ENCODE data around the gene TTYH2. TPM values are rescaled to one million over a fixed set of nuclear protein-coding genes. Genes with fewer than 3 reads are reported as not detected.

The TTYH2 gene
- total and polyA plus RNA-seq, 8 donors = 0.58 to 17.9 (median 1.5) TPM

GRCh38 chr17:74177018-74177450 is 36.3 kb upstream of the TTYH2 start:
- intact Hi-C loops (cut with DNase I; ENCODE audit: low total_unique reads) = loop anchor here (5.0 kb wide), 1 partner anchor 750 kb away; no protein-coding TSS in a partner anchor
- peaks cover 0 to 83% (median 25%) of the 10 kb centered on the region in 3 donors for H3K27me3 ChIP-seq
- no peaks in the 10 kb centered on the region for H3K36me3 ChIP-seq
- H3K4me3 ChIP-seq = no peak overlapping the region
- no peak overlapping the region for H3K27ac ChIP-seq
- 0 to 23% (median 7%) methylated on average over 1 of the region's 1 CpG for WGBS, 5 donors
- no peaks in the 10 kb centered on the region for H3K4me1 ChIP-seq
- TF ChIP-seq EP300 (IDR thresholded peaks at IDR 0.05) (no peak), POLR2A (IDR thresholded peaks at IDR 0.05) (no peak), POLR2AphosphoS5 (IDR thresholded peaks at IDR 0.05) (no peak), CTCF (IDR thresholded peaks at IDR 0.05) (no peak)
- no peak for DNase-seq
- no peaks in the 10 kb centered on the region for H3K9me3 ChIP-seq

DNA sequence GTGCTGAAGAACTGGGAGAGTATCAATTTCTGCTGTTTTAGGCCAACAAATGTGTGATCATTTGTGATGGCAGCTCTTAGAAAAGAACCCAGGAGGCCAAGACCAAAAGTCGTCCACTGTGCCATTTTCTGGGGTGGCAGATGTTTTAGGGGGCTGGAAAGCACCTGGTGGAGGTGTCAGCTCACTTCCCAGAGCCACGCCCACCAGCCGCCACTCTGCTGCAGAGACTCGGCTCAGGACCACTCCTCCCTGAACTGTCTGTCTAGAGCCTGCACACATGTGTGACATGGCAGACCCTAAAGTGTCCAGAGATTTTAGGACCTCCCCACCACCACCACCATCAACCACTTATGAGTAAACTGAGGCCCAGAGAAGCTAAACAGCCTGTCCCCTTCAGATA is 33.8 kb upstream of the TTYH2 start:
- WGBS, 5 donors = 46 to 67% (median 54%) methylated on average over 4 of the region's 4 CpGs
- H3K36me3 ChIP-seq = no peaks in the 10 kb centered on the region
- H3K4me1 ChIP-seq = no peaks in the 10 kb centered on the region
- no peaks in the 10 kb centered on the region for H3K9me3 ChIP-seq
- no peak for DNase-seq
- TF ChIP-seq EP300 (IDR thresholded peaks at IDR 0.05) = no peak
- no peak for TF ChIP-seq POLR2AphosphoS5 (IDR thresholded peaks at IDR 0.05)
- no peak for TF ChIP-seq POLR2A (IDR thresholded peaks at IDR 0.05)
- no peak for TF ChIP-seq CTCF (IDR thresholded peaks at IDR 0.05)
- intact Hi-C loops (cut with DNase I; ENCODE audit: low total_unique reads) = loop anchor here (5.0 kb wide), 1 partner anchor 752 kb away; no protein-coding TSS in a partner anchor
- H3K27ac ChIP-seq = no peak overlapping the region
- H3K27me3 ChIP-seq = peaks cover 0 to 83% (median 30%) of the 10 kb centered on the region in 3 donors
- H3K4me3 ChIP-seq = no peak overlapping the region

DNA sequence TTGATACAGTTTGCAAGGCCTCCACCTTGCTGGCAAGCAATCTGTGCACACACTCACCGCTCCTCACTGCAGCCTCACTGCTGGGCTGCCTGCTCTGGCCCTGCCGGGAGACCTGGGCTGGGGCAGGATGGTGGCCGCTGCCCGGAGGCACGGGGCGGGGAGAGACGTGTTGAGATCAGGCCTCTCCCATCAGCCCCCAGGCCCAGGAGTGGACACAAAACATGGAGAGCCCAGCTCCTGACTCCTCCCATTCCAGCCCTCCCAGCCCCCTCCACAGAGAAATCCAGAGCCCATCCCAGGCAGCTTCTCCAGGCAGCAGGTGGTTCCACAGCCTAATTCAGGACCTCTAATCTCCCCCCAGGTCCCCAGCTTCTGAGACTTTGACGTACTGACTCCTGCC is 33.0 kb upstream of the TTYH2 start:
- TF ChIP-seq POLR2A (IDR thresholded peaks at IDR 0.05) = no peak
- no peak for TF ChIP-seq POLR2AphosphoS5 (IDR thresholded peaks at IDR 0.05)
- TF ChIP-seq EP300 (IDR thresholded peaks at IDR 0.05) = no peak
- no peak for TF ChIP-seq CTCF (IDR thresholded peaks at IDR 0.05)
- Histone ChIP-seq H3K36me3 (no peaks in the 10 kb centered on the region), H3K4me1 (no peaks in the 10 kb centered on the region), H3K27me3 (peaks cover 0 to 80% (median 22%) of the 10 kb centered on the region in 3 donors), H3K27ac (no peak overlapping the region), H3K9me3 (no peaks in the 10 kb centered on the region), H3K4me3 (no peak overlapping the region)
- DNase-seq = no peak
- intact Hi-C loops (cut with DNase I; ENCODE audit: low total_unique reads) = no loop called here
- WGBS, 5 donors = 23 to 50% (median 38%) methylated on average over 6 to 8 of the region's 8 CpGs

DNA sequence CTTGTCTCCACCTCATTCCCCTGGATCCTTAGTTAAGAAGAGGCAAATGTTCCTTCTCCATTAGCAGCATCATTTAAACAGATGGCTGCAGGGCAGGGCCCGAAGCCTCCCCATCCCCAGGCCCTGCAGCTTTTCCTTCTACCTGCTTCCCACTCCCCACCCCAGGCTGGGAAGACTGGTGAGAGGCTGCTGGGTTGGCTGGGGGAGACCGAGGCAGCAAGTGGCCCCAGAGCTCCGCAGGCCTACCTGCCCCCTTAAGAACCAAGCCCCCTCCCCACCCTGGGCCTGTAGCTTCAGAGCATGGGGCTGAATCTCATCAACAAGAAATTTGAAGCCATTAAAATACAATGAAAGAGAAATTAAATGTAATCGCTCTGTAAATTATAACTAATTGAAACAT is 32.0 kb upstream of the TTYH2 start:
- no peak for DNase-seq
- H3K4me1 ChIP-seq = no peaks in the 10 kb centered on the region
- H3K4me3 ChIP-seq = no peak overlapping the region
- H3K27ac ChIP-seq = no peak overlapping the region
- TF ChIP-seq POLR2AphosphoS5 (IDR thresholded peaks at IDR 0.05) (no peak), EP300 (IDR thresholded peaks at IDR 0.05) (no peak), CTCF (IDR thresholded peaks at IDR 0.05) (no peak), POLR2A (IDR thresholded peaks at IDR 0.05) (no peak)
- intact Hi-C loops (cut with DNase I; ENCODE audit: low total_unique reads) = no loop called here
- H3K9me3 ChIP-seq = no peaks in the 10 kb centered on the region
- WGBS, 5 donors = 78 to 90% (median 82%) methylated on average over 4 of the region's 4 CpGs
- no peaks in the 10 kb centered on the region for H3K36me3 ChIP-seq
- peaks cover 0 to 77% (median 17%) of the 10 kb centered on the region in 3 donors for H3K27me3 ChIP-seq
